BLaER1 (cell line): ENCODE results near the gene BTBD3.
A peak's percentile ranks its signal among the peaks of the same experiment; 100 is the strongest.

ENCODE experiments used
- H3K27ac ChIP-seq: shearing (Covaris generic); formaldehyde crosslinking; 2 replicates; pipeline ENCODE4 v1.8.1; 2022
- H3K27me3 ChIP-seq: shearing (Covaris generic); formaldehyde crosslinking; 2 replicates; pipeline ENCODE4 v1.8.1; 2022
- H3K36me3 ChIP-seq: shearing (Covaris generic); formaldehyde crosslinking; 2 replicates; pipeline ENCODE4 v1.8.1; 2022
- H3K4me1 ChIP-seq: shearing (Covaris generic); formaldehyde crosslinking; 2 replicates; pipeline ENCODE4 v1.8.1; 2022
- H3K4me2 ChIP-seq: shearing (Covaris generic); formaldehyde crosslinking; 2 replicates; pipeline ENCODE4 v1.8.1; 2022
- H3K4me3 ChIP-seq: shearing (Covaris generic); formaldehyde crosslinking; 2 replicates; pipeline ENCODE4 v1.8.1; 2022
- H3K9ac ChIP-seq: shearing (Covaris generic); formaldehyde crosslinking; 2 replicates; pipeline ENCODE4 v1.8.1; 2022
- H3K9me3 ChIP-seq: shearing (Covaris generic); formaldehyde crosslinking; 2 replicates; pipeline ENCODE4 v1.8.1; 2022
- H4K20me1 ChIP-seq: shearing (Covaris generic); formaldehyde crosslinking; 2 replicates; pipeline ENCODE4 v1.8.1; 2022
- Cebpa-rat ChIP-seq: shearing (Covaris generic); IDR thresholded peaks from 2 replicates; pipeline ENCODE4 v1.8.1; 2022

Gene BTBD3

DNA sequence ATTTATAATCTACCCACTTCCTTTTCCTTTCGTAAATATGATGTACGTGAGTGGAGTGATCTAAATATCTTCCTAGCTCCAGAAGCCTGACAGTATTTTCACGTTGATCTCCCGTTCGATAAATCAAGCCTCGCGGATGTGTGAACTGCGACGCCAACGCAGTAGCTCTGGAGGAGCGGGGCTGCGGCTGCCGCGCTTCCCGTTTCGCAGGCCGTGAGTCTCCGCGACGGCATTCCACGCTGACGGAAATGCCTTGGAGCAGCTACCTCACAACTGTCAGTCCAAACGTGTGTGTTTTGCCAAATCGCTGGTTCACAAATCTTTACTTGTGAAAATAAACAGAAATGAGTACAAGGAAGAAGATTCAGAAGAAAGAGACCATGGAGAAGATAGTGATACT, 41.2 kb downstream of the BTBD3 start:
- no peak for TF ChIP-seq Cebpa-rat
- Histone ChIP-seq H3K27me3 (no peaks in the 10 kb centered on the region), H3K36me3 (no peaks in the 10 kb centered on the region), H3K9me3 (0 out of 2 replicates have a peak, but pooled peaks cover 9% of the 10 kb centered on the region), H3K9ac (no peak overlapping the region), H3K4me2 (no peak overlapping the region), H3K4me3 (no peak overlapping the region), H4K20me1 (no peaks in the 10 kb centered on the region), H3K4me1 (peaks cover 14% of the 10 kb centered on the region), H3K27ac (no peak overlapping the region)

GRCh38 chr20:11965602-11966001, 47.9 kb downstream of the BTBD3 start:
- Histone ChIP-seq H3K4me1 (no peaks in the 10 kb centered on the region), H3K36me3 (no peaks in the 10 kb centered on the region), H3K27ac (no peak overlapping the region), H3K9ac (no peak overlapping the region), H4K20me1 (no peaks in the 10 kb centered on the region), H3K9me3 (no peaks in the 10 kb centered on the region), H3K4me3 (no peak overlapping the region), H3K4me2 (0 out of 2 replicates have a peak overlapping the region, but pooled peaks have one; percentile 4), H3K27me3 (no peaks in the 10 kb centered on the region)
- no peak for TF ChIP-seq Cebpa-rat

DNA sequence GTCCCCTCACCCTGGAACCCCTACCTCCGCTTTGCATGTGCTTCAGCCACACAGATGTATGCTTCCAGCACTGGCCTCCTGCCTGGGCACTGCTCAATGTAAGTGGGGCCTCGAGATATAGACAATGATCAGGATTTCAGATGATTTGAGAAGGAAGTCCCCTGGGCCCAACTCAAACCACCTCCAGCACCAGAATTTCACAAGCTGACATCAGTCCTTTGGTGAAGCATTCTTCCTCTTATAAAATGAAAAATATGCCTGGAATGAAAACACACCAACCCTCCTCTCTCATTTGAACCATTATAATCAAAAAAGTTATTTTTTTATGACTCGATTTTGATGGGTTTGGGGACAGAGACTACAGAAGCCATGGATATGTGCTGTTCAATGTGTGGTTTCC, 48.5 kb downstream of the BTBD3 start:
- Histone ChIP-seq H3K27ac (no peak overlapping the region), H3K9ac (no peak overlapping the region), H3K36me3 (no peaks in the 10 kb centered on the region), H3K27me3 (no peaks in the 10 kb centered on the region), H3K4me3 (no peak overlapping the region), H3K4me2 (0 out of 2 replicates have a peak overlapping the region, but pooled peaks have one; percentile 4), H3K9me3 (no peaks in the 10 kb centered on the region), H3K4me1 (no peaks in the 10 kb centered on the region), H4K20me1 (no peaks in the 10 kb centered on the region)
- TF ChIP-seq Cebpa-rat, result no peak

GRCh38 chr20:11970243-11970836, 52.6 kb downstream of the BTBD3 start:
- Histone ChIP-seq H3K9me3 (no peaks in the 10 kb centered on the region), H3K9ac (no peak overlapping the region)
- TF ChIP-seq Cebpa-rat, result no peak

DNA sequence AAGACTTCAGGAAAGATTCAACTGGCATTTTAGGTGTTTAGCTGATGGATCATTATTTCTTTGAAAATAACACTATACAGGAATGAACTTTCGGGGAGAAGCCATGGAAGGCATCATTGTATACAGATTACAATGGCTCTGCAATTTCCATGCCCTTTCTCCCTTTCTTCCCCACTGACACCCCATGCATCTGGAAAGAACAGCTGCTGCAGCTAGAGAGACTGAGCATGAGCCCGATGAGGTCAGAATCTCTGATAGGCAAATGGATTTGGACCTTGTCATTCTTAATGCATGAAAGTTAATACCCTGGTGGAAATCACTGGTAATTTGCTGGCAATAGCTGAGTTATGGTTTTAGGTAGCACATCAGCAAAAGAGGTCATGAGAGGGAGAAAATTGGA, 54.8 kb downstream of the BTBD3 start:
- Histone ChIP-seq H3K27me3 (no peaks in the 10 kb centered on the region), H3K36me3 (no peaks in the 10 kb centered on the region), H3K4me1 (no peaks in the 10 kb centered on the region), H3K27ac (no peak overlapping the region), H3K9me3 (no peaks in the 10 kb centered on the region), H3K4me3 (no peak overlapping the region), H3K9ac (no peak overlapping the region), H4K20me1 (no peaks in the 10 kb centered on the region), H3K4me2 (no peak overlapping the region)
- no peak for TF ChIP-seq Cebpa-rat

More at GRCh38 chr20:11970243-11970836, 52.6 kb downstream of the BTBD3 start:
- no peaks in the 10 kb centered on the region for H4K20me1 ChIP-seq
- no peak overlapping the region for H3K27ac ChIP-seq
- no peak overlapping the region for H3K4me3 ChIP-seq
- no peaks in the 10 kb centered on the region for H3K4me1 ChIP-seq
- H3K27me3 ChIP-seq, result no peaks in the 10 kb centered on the region
- H3K4me2 ChIP-seq, result no peak overlapping the region
- H3K36me3 ChIP-seq, result no peaks in the 10 kb centered on the region
